Transverse colon (tissue), 4 donors: ENCODE results near the gene WDR77. TPM values are rescaled to one million over a fixed set of nuclear protein-coding genes. Genes with fewer than 3 reads are reported as not detected.

ENCODE experiments used
- DNase-seq: peaks from one replicate; pipeline ENCODE4 v3.0.0-alpha.2; 2019
- H3K27ac ChIP-seq, 4 donors: fragments of 200-600 bp; sonication (generic); 2 replicates each; pipeline ENCODE4 v1.5.1; 2016 to 2018; ENCODE audit warnings: inconsistent platforms in 4 of 4
- H3K27me3 ChIP-seq: fragments of 200-600 bp; sonication (generic); 2 replicates; pipeline ENCODE4 v1.5.1; 2017; ENCODE audit warnings: inconsistent platforms
- H3K36me3 ChIP-seq, 4 donors: fragments of 200-600 bp; sonication (generic); 2 replicates each; pipeline ENCODE4 v1.5.1; 2017 to 2019; ENCODE audit warnings: inconsistent platforms in 4 of 4
- H3K4me1 ChIP-seq, 4 donors: fragments of 200-600 bp; sonication (generic); 2 replicates each; pipeline ENCODE4 v1.5.1; 2017 to 2020; ENCODE audit warnings: inconsistent platforms in 4 of 4
- H3K4me3 ChIP-seq, 4 donors: fragments of 200-600 bp; sonication (generic); 1 replicate in 1 of 4; 2 replicates in 3 of 4; pipeline versions ENCODE4 v1.5.1 to v1.6.1; 2017 to 2019; ENCODE audit warnings: inconsistent platforms in 4 of 4
- H3K9me3 ChIP-seq, 2 donors: fragments of 200-600 bp; sonication (generic); 2 replicates each; pipeline ENCODE4 v1.5.1; 2017 to 2019; ENCODE audit warnings: inconsistent platforms in 2 of 2
- CTCF ChIP-seq, 5 experiments: fragments of 200-600 bp in 3 of 5; fragments of 450-650 bp in 2 of 5; sonication (generic) in 3 of 5; IDR thresholded peaks; 1 replicate in 2 of 5; 2 replicates in 3 of 5; pipeline ENCODE4 v1.5.1; 2016 to 2017; ENCODE audit warnings: antibody characterized with exemption in 5 of 5, inconsistent platforms in 3 of 5, mild to moderate bottlenecking in 2 of 5, moderate library complexity in 1 of 5
- EP300 ChIP-seq: sonication (generic); formaldehyde crosslinking; IDR thresholded peaks from one replicate; pipeline ENCODE4 v1.6.1; 2017; ENCODE audit warnings: antibody characterized with exemption, low read depth
- POLR2A ChIP-seq: fragments of 450-650 bp; IDR thresholded peaks from one replicate; pipeline ENCODE4 v1.6.1; 2016; ENCODE audit warnings: antibody characterized with exemption, mild to moderate bottlenecking, moderate library complexity
- POLR2AphosphoS5 ChIP-seq, 3 donors: sonication (generic); formaldehyde crosslinking; IDR thresholded peaks; one replicate each; pipeline ENCODE4 v1.6.1; 2016; ENCODE audit warnings: antibody characterized with exemption in 3 of 3
- WGBS, 2 donors: methylation state at CpG; one replicate each; pipeline ENCODE4 v1.1.5; 2018; ENCODE audit warnings: low coverage in 1 of 2; 5-methylcytosine and 5-hydroxymethylcytosine counted together
- in situ Hi-C, 4 donors: fragments of 200-750 bp; cut with MboI; loops; one replicate each; pipeline versions ENCODE4 v1.15.0 to v1.15.1; 2017; ENCODE audit warnings: low sequenced_read_pairs in 3 of 4, low pct_ligation_motif_present in 1 of 4, low pct_unique_long_range_greater_than_20kb in 1 of 4
- intact Hi-C: fragments of 100-400 bp; cut with DNase I; formaldehyde crosslinking; loops from one replicate; pipeline ENCODE4 v1.15.1; 2023; ENCODE audit warnings: low total_unique reads
- total RNA-seq, 4 donors: library from RNA; depleted of rRNA; stranded (reverse); fragments of >200 nt; gene quantifications; one replicate each; pipeline ENCODE4 v1.1.0, GENCODE V29; 2016

Gene WDR77
- total RNA-seq, 4 donors from 2014 or later, result 10.7 to 46.0 (median 21.8) TPM

DNA sequence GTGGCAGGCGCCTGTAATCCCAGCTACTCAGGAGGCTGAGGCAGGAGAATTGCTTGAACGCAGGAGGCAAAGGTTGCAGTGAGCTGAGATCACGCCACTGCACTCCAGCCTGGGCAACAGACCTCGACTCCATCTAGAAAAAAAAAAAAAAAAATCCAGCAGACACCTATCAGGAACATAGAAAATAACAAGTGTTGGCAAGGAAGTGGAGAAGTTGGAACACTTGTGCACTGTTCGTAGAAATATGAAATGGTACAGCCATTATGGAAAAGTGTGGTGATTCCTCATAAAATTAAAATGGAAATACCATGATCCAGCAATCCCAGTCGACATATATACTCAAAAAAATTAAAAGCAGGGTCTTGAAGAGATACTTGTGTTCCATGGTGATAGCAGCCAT lies 12.7 kb upstream of the WDR77 start:
- Histone ChIP-seq H3K4me1 (no peaks in the 10 kb centered on the region), H3K4me3 (no peak overlapping the region), H3K36me3 (peaks cover 0 to 58% (median 28%) of the 10 kb centered on the region in 4 donors), H3K9me3 (no peaks in the 10 kb centered on the region), H3K27ac (no peak overlapping the region), H3K27me3 (no peaks in the 10 kb centered on the region)
- intact Hi-C loops, result no loop called here
- in situ Hi-C loops, result no loop called here
- 94 to 100% methylated on average over 2 to 6 of the region's 6 CpGs for WGBS, 2 donors
- no peak for DNase-seq
- TF ChIP-seq CTCF (IDR thresholded peaks at IDR 0.05) (no peak), EP300 (no peak), POLR2A (no peak), POLR2AphosphoS5 (IDR thresholded peaks at IDR 0.05) (no peak)

- TF ChIP-seq POLR2A (no peak), EP300 (no peak), CTCF (IDR thresholded peaks at IDR 0.05) (no peak), POLR2AphosphoS5 (IDR thresholded peaks at IDR 0.05) (no peak)
- Histone ChIP-seq H3K36me3 (peaks cover 0 to 46% (median 22%) of the 10 kb centered on the region in 4 donors), H3K4me1 (peaks cover 23 to 48% (median 34%) of the 10 kb centered on the region in 4 donors), H3K27me3 (no peaks in the 10 kb centered on the region), H3K4me3 (no peak overlapping the region), H3K9me3 (no peaks in the 10 kb centered on the region), H3K27ac (no peak overlapping the region)
- WGBS, 2 donors, result 84% methylated on average over 3 of the region's 3 CpGs
- intact Hi-C loops, result no loop called here
- DNase-seq, result no peak
- in situ Hi-C loops, result no loop called here
Observed at GRCh38 chr1:111455642-111456031, 6.6 kb upstream of the WDR77 start.

DNA sequence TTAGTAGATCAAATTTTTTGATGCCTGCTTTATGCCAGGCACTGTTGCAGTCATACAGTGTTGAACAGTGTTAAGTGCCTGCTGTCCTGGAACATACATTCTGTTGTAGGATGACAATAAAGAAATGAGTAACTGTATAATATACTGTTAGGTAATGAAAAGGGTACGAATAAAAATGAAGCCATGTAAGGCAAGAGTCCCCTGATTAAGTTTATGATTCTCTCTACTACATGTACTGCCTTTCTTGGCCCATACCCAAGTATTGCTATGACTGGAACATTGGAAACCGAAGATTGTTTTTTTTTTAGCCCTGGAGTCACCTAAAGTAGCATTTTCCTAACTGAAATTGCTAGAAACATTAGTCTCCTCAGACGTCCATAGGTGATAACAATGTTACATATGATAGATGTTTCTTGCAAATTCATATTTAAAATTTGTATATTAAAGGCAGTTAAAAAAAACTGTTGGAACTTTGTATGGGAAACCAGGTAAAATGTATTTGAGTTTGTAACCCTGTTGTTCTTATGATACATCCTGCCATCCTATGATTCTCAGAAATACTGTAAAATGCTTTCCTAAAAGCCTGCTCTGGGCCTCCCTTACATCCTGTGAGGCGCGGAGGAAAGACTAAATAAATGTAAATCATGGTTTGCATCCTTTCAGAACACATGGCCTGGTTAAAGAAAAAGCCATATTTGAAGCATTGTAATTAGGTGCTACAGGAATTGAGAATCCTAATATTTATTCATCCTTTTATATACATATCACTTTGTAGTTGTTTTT lies 6.0 kb upstream of the WDR77 start:
- H3K4me3 ChIP-seq, result no peak overlapping the region
- intact Hi-C loops, result no loop called here
- WGBS, 2 donors, result 49% methylated on average over 5 of the region's 5 CpGs
- H3K9me3 ChIP-seq, result no peaks in the 10 kb centered on the region
- H3K4me1 ChIP-seq, result peaks cover 29 to 54% (median 39%) of the 10 kb centered on the region in 4 donors
- peaks cover 0 to 41% (median 19%) of the 10 kb centered on the region in 4 donors for H3K36me3 ChIP-seq
- H3K27ac ChIP-seq, result no peak overlapping the region
- TF ChIP-seq POLR2A, result no peak
- no peak for TF ChIP-seq EP300
- no peak for TF ChIP-seq CTCF (IDR thresholded peaks at IDR 0.05)
- TF ChIP-seq POLR2AphosphoS5 (IDR thresholded peaks at IDR 0.05), result no peak
- DNase-seq, result no peak
- no peaks in the 10 kb centered on the region for H3K27me3 ChIP-seq
- in situ Hi-C loops, result no loop called here

DNA sequence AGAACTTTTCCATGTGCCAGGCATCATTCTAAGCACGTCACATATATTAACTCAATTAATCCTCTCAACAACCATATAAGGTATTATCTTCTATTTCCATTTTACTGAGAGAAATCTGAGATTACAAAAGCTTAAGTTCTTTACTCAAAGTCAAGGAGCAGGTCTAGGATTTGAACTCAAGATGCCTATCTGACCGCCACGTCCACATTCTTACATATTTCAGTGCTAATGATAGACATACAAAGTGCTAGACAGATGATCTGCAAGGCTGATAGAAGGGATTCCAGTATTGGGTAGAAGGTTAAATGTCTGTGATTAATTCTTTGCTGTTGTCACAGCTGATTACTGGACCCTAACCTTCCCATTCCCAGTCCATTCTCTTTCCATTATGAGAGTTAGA lies 4.7 kb upstream of the WDR77 start:
- no peak overlapping the region for H3K27ac ChIP-seq
- in situ Hi-C loops, result no loop called here
- peaks cover 0 to 31% (median 13%) of the 10 kb centered on the region in 4 donors for H3K36me3 ChIP-seq
- intact Hi-C loops, result no loop called here
- H3K27me3 ChIP-seq, result no peaks in the 10 kb centered on the region
- no peaks in the 10 kb centered on the region for H3K9me3 ChIP-seq
- H3K4me1 ChIP-seq, result peaks cover 30 to 57% (median 42%) of the 10 kb centered on the region in 4 donors
- no peak for DNase-seq
- H3K4me3 ChIP-seq, result no peak overlapping the region
- 83 to 88% methylated on average over 3 of the region's 3 CpGs for WGBS, 2 donors
- no peak for TF ChIP-seq CTCF (IDR thresholded peaks at IDR 0.05)
- no peak for TF ChIP-seq EP300
- no peak for TF ChIP-seq POLR2AphosphoS5 (IDR thresholded peaks at IDR 0.05)
- no peak for TF ChIP-seq POLR2A
